Lower leg skin (tissue), 4 donors: ENCODE measurements around the gene ARL11. TPM values are rescaled to one million over a fixed set of nuclear protein-coding genes. Genes with fewer than 3 reads are reported as not detected.

Experiments used
- DNase-seq, 2 donors: peaks; one replicate each; pipeline ENCODE4 v3.0.0-alpha.2; 2019; ENCODE audit warnings: low spot score in 2 of 2
- H3K4me3 ChIP-seq: fragments of 200-600 bp; sonication (generic); 2 replicates; pipeline ENCODE4 v1.5.1; 2017; ENCODE audit warnings: mild to moderate bottlenecking, low read depth; ENCODE audit not compliant: poor library complexity, severe bottlenecking
- CTCF ChIP-seq, 3 donors: fragments of 450-650 bp; IDR thresholded peaks; one replicate each; pipeline ENCODE4 v1.5.1; 2016; ENCODE audit warnings: antibody characterized with exemption in 3 of 3, mild to moderate bottlenecking in 3 of 3, moderate library complexity in 2 of 3
- POLR2A ChIP-seq, 2 donors: fragments of 450-650 bp; IDR thresholded peaks; one replicate each; pipeline ENCODE4 v1.6.1; 2016 to 2017; ENCODE audit warnings: antibody characterized with exemption in 2 of 2, mild to moderate bottlenecking in 1 of 2, moderate library complexity in 1 of 2
- WGBS, 2 donors: methylation state at CpG; one replicate each; pipeline ENCODE4 v1.1.5; 2018; 5-methylcytosine and 5-hydroxymethylcytosine counted together
- intact Hi-C: fragments of 100-400 bp; cut with DNase I; formaldehyde crosslinking; loops from one replicate; pipeline ENCODE4 v1.15.0; 2023; ENCODE audit warnings: low total_unique reads
- total RNA-seq, 4 donors: library from RNA; depleted of rRNA; stranded (reverse); fragments of >200 nt; gene quantifications; one replicate each; pipeline ENCODE4 v1.1.0, GENCODE V29; 2016

The ARL11 gene
- total RNA-seq, 4 donors from 2014 or later: 0.19 to 0.51 TPM; not detected in 2

- no peak overlapping the region for H3K4me3 ChIP-seq
- TF ChIP-seq POLR2A (IDR thresholded peaks at IDR 0.05) (no peak), CTCF (IDR thresholded peaks at IDR 0.05) (no peak)
- no peak for DNase-seq
- 89 to 90% methylated on average over 5 of the region's 5 CpGs for WGBS, 2 donors
- intact Hi-C loops: no loop called here
These were observed 3.8 kb downstream of the ARL11 start for GRCh38 chr13:49632156-49632555.

GRCh38 chr13:49633710-49634109, 5.4 kb downstream of the ARL11 start:
- no peak overlapping the region for H3K4me3 ChIP-seq
- TF ChIP-seq CTCF (IDR thresholded peaks at IDR 0.05): no peak
- DNase-seq: peak in 1 of 2 donors; percentile 26
- intact Hi-C loops: no loop called here
- 83 to 92% methylated on average over 4 of the region's 4 CpGs for WGBS, 2 donors

GRCh38 chr13:49635599-49636433, 7.5 kb downstream of the ARL11 start:
- WGBS, 2 donors: 64 to 68% methylated on average over 10 of the region's 10 CpGs
- no peak for DNase-seq
- no peak overlapping the region for H3K4me3 ChIP-seq
- TF ChIP-seq CTCF (IDR thresholded peaks at IDR 0.05) (no peak), POLR2A (IDR thresholded peaks at IDR 0.05) (no peak)
- intact Hi-C loops: no loop called here

GRCh38 chr13:49636705-49637104, 8.4 kb downstream of the ARL11 start:
- no peak overlapping the region for H3K4me3 ChIP-seq
- TF ChIP-seq POLR2A (IDR thresholded peaks at IDR 0.05) (no peak), CTCF (IDR thresholded peaks at IDR 0.05) (no peak)
- no peak for DNase-seq
- intact Hi-C loops: no loop called here
- 92 to 95% methylated on average over 5 of the region's 5 CpGs for WGBS, 2 donors

- H3K4me3 ChIP-seq: no peak overlapping the region
- WGBS, 2 donors: 76 to 84% methylated on average over 4 of the region's 4 CpGs
- intact Hi-C loops: no loop called here
- no peak for DNase-seq
- no peak for TF ChIP-seq POLR2A (IDR thresholded peaks at IDR 0.05)
- no peak for TF ChIP-seq CTCF (IDR thresholded peaks at IDR 0.05)
These were observed 9.9 kb downstream of the ARL11 start for GRCh38 chr13:49638030-49638743.
